Sigmoid colon (tissue), 7 donors: ENCODE results near the gene RHEX. TPM values are rescaled to one million over a fixed set of nuclear protein-coding genes. Genes with fewer than 3 reads are reported as not detected.

Experiments
- DNase-seq: peaks from one replicate; pipeline ENCODE4 v3.0.0-alpha.2; 2019
- H3K27ac ChIP-seq, 4 donors: fragments of 200-600 bp; sonication (generic); one replicate each; pipeline ENCODE4 v1.5.1; 2016 to 2019; ENCODE audit warnings: mild to moderate bottlenecking in 1 of 4
- H3K27me3 ChIP-seq, 3 donors: fragments of 200-600 bp; sonication (generic); one replicate each; pipeline ENCODE4 v1.5.1; 2019; ENCODE audit warnings: mild to moderate bottlenecking in 1 of 3
- H3K36me3 ChIP-seq, 4 donors: fragments of 200-600 bp; sonication (generic); one replicate each; pipeline ENCODE4 v1.5.1; 2016 to 2019
- H3K4me1 ChIP-seq, 4 donors: fragments of 200-600 bp; sonication (generic); one replicate each; pipeline ENCODE4 v1.5.1; 2017 to 2019
- H3K4me3 ChIP-seq, 4 donors: fragments of 200-600 bp; sonication (generic); one replicate each; pipeline ENCODE4 v1.5.1; 2017 to 2019; ENCODE audit warnings: mild to moderate bottlenecking in 2 of 4, moderate library complexity in 1 of 4
- H3K9me3 ChIP-seq, 4 donors: fragments of 200-600 bp in 3 of 4; sonication (generic) in 3 of 4; one replicate each; pipeline versions ENCODE4 v1.5.1 to v1.6.1; 2013 to 2019
- EP300 ChIP-seq, 4 donors: sonication (generic); formaldehyde crosslinking; IDR thresholded peaks; one replicate each; pipeline ENCODE4 v1.6.1; 2017; ENCODE audit warnings: antibody characterized with exemption in 4 of 4
- POLR2A ChIP-seq, 2 donors: fragments of 450-650 bp; IDR thresholded peaks; one replicate each; pipeline ENCODE4 v1.6.1; 2016; ENCODE audit warnings: antibody characterized with exemption in 2 of 2, mild to moderate bottlenecking in 2 of 2, moderate library complexity in 2 of 2
- POLR2AphosphoS5 ChIP-seq, 4 donors: sonication (generic); formaldehyde crosslinking; IDR thresholded peaks; one replicate each; pipeline ENCODE4 v1.6.1; 2017; ENCODE audit warnings: antibody characterized with exemption in 4 of 4
- WGBS, 2 donors: extraction: QIAGEN DNeasy Blood & Tissue Kit; methylation state at CpG; one replicate each; pipeline ENCODE4 v1.1.7; 2013; 5-methylcytosine and 5-hydroxymethylcytosine counted together
- intact Hi-C: fragments of 100-400 bp; cut with DNase I; formaldehyde crosslinking; loops from one replicate; pipeline ENCODE4 v1.15.1; 2023
- polyA plus RNA-seq, 3 donors: library from polyadenylated mRNA; stranded (reverse); fragments of 200-250 nt; gene quantifications; one replicate each; pipeline ENCODE4 v1.2.3, GENCODE V29; 2013
- total RNA-seq, 4 donors: library from RNA; depleted of rRNA; stranded (reverse); fragments of >200 nt; gene quantifications; one replicate each; pipeline ENCODE4 v1.1.0, GENCODE V29; 2016
- TF ChIP-seq, protein P1 (sequence below), 4 experiments: fragments of 450-650 bp in 3 of 4; fragments of 200-600 bp in 1 of 4; IDR thresholded peaks; one replicate each; pipeline ENCODE4 v1.5.1; 2016 to 2019; ENCODE audit warnings: antibody characterized with exemption in 4 of 4, mild to moderate bottlenecking in 3 of 4, moderate library complexity in 2 of 4
- donor health status: healthy with polysubstance abuse.
- donor health status: Bipolar disorder and iron deficiency.
- donor health status: healthy.

The RHEX gene
- total and polyA plus RNA-seq, 7 donors = 0.54 to 3.6 (median 2.4) TPM; not detected in 4

GRCh38 chr1:206111271-206111927 lies 58.4 kb downstream of the RHEX start:
- Histone ChIP-seq H3K9me3 (no peaks in the 10 kb centered on the region), H3K4me3 (no peak overlapping the region), H3K27ac (no peak overlapping the region), H3K4me1 (no peaks in the 10 kb centered on the region), H3K36me3 (no peaks in the 10 kb centered on the region), H3K27me3 (peaks cover 0 to 4% (median 3%) of the 10 kb centered on the region in 3 donors)
- no peak for TF ChIP-seq EP300 (IDR thresholded peaks at IDR 0.05)
- intact Hi-C loops = no loop called here
- WGBS, 2 donors = 89 to 91% methylated on average over 6 of the region's 6 CpGs
- no peak for DNase-seq

DNA sequence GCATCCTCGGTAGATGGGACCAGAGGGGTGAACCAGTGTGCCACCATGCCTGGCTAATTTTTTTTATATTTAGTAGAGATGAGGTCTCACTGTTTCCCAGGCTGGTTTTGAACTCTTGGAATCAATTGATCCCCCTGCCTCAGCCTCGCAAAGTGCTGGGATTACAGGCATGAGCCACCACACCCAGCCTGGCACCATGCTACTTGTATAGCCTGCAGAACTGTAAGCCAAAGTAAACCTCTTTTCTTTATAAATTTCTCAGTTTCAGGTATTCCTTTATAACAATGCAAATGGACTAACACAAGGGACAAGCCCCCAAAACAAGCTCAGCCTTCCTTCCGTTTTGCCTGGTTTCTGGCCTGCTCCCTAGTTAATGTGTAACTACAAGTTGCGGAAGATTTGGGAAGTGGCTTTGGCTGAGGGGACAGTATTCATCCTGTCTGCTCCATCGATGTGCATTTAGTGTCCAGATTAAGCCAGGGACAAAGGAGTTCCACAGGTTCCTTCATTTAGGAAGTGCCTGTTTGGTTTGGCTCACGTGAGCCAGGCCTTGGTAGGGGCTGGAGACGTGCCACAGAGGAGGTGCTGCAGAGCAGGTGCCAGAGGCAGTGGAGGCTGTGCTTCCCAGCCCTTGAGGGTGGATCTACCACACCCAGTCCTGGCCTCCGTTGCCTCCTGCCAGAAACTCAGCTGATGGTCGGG lies 59.8 kb downstream of the RHEX start:
- 27 to 68% methylated on average over 9 of the region's 9 CpGs for WGBS, 2 donors

GRCh38 chr1:206114692-206115640 lies 62.0 kb downstream of the RHEX start:
- WGBS, 2 donors = 19 to 53% methylated on average over 6 of the region's 6 CpGs
- Histone ChIP-seq H3K4me1 (peaks cover 0 to 14% (median 12%) of the 10 kb centered on the region in 4 donors), H3K27me3 (peaks cover 0 to 29% (median 21%) of the 10 kb centered on the region in 3 donors), H3K9me3 (no peaks in the 10 kb centered on the region), H3K4me3 (no peak overlapping the region), H3K36me3 (no peaks in the 10 kb centered on the region), H3K27ac (no peak overlapping the region)
- TF ChIP-seq EP300 (IDR thresholded peaks at IDR 0.05) = no peak
- no peak for TF ChIP-seq POLR2A (IDR thresholded peaks at IDR 0.05)
- no peak for TF ChIP-seq POLR2AphosphoS5 (IDR thresholded peaks at IDR 0.05)
- TF ChIP-seq, protein P1, sequence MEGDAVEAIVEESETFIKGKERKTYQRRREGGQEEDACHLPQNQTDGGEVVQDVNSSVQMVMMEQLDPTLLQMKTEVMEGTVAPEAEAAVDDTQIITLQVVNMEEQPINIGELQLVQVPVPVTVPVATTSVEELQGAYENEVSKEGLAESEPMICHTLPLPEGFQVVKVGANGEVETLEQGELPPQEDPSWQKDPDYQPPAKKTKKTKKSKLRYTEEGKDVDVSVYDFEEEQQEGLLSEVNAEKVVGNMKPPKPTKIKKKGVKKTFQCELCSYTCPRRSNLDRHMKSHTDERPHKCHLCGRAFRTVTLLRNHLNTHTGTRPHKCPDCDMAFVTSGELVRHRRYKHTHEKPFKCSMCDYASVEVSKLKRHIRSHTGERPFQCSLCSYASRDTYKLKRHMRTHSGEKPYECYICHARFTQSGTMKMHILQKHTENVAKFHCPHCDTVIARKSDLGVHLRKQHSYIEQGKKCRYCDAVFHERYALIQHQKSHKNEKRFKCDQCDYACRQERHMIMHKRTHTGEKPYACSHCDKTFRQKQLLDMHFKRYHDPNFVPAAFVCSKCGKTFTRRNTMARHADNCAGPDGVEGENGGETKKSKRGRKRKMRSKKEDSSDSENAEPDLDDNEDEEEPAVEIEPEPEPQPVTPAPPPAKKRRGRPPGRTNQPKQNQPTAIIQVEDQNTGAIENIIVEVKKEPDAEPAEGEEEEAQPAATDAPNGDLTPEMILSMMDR (IDR thresholded peaks at IDR 0.05) = no peak
- DNase-seq = no peak
- intact Hi-C loops = no loop called here

More for the DNA sequence above, 59.8 kb downstream of the RHEX start:
- intact Hi-C loops = no loop called here
- TF ChIP-seq POLR2AphosphoS5 (IDR thresholded peaks at IDR 0.05) = no peak
- TF ChIP-seq EP300 (IDR thresholded peaks at IDR 0.05) = no peak
- TF ChIP-seq, protein P1 (IDR thresholded peaks at IDR 0.05) = no peak
- TF ChIP-seq POLR2A (IDR thresholded peaks at IDR 0.05) = no peak
- H3K4me1 ChIP-seq = peaks cover 0 to 12% (median 10%) of the 10 kb centered on the region in 4 donors
- H3K27me3 ChIP-seq = peaks cover 0 to 17% (median 16%) of the 10 kb centered on the region in 3 donors
- no peak for DNase-seq
- H3K36me3 ChIP-seq = no peaks in the 10 kb centered on the region
- H3K4me3 ChIP-seq = no peak overlapping the region
- no peaks in the 10 kb centered on the region for H3K9me3 ChIP-seq
- no peak overlapping the region for H3K27ac ChIP-seq

- no peak for TF ChIP-seq EP300 (IDR thresholded peaks at IDR 0.05)
- no peak for TF ChIP-seq POLR2A (IDR thresholded peaks at IDR 0.05)
- no peak for TF ChIP-seq POLR2AphosphoS5 (IDR thresholded peaks at IDR 0.05)
- TF ChIP-seq, protein P1 (IDR thresholded peaks at IDR 0.05) = no peak
- intact Hi-C loops = no loop called here
- Histone ChIP-seq H3K9me3 (peaks cover 0 to 3% (median 0%) of the 10 kb centered on the region in 4 donors), H3K27me3 (peaks cover 0 to 29% (median 21%) of the 10 kb centered on the region in 3 donors), H3K36me3 (no peaks in the 10 kb centered on the region), H3K4me1 (peaks cover 0 to 14% (median 12%) of the 10 kb centered on the region in 4 donors), H3K27ac (no peak overlapping the region), H3K4me3 (no peak overlapping the region)
- WGBS, 2 donors = 96 to 98% methylated on average over 8 of the region's 8 CpGs
- no peak for DNase-seq
These were observed 62.8 kb downstream of the RHEX start for GRCh38 chr1:206115791-206116190.
